Stimulated activated naive CD8-positive, alpha-beta T cell treated with anti-CD3 and anti-CD28 coated beads, Interleukin-15, Interleukin-2, amounts not matched to agents 100 ng/mL and 50 ng/mL, for 24 hours (primary cell): ENCODE data around the gene POLE2.
A peak's percentile ranks its signal among the peaks of the same experiment; 100 is the strongest.
"Not testable (repeated sequence)": the region's sequence is repeated elsewhere in the genome, so short reads cannot be mapped to it uniquely, and the experiment has no call there.

Experiments used
- H3K27ac Mint-ChIP-seq: one replicate; pipeline ENCODE4 v1.8.0; 2021; ENCODE audit warnings: mild to moderate bottlenecking, mixed read lengths
- H3K27me3 Mint-ChIP-seq: one replicate; pipeline ENCODE4 v1.8.0; 2021; ENCODE audit warnings: mixed read lengths
- H3K36me3 Mint-ChIP-seq: one replicate; pipeline ENCODE4 v1.8.0; 2021; ENCODE audit warnings: low read depth, mixed read lengths
- H3K4me1 Mint-ChIP-seq: one replicate; pipeline ENCODE4 v1.8.0; 2021; ENCODE audit warnings: low read depth, mixed read lengths
- H3K4me3 Mint-ChIP-seq: one replicate; pipeline ENCODE4 v1.8.0; 2021; ENCODE audit warnings: mild to moderate bottlenecking, mixed read lengths
- H3K9me3 Mint-ChIP-seq: one replicate; pipeline ENCODE4 v1.8.0; 2021; ENCODE audit warnings: mixed read lengths

The POLE2 gene

GRCh38 chr14:49687942-49688700 is at the start of gene POLE2:
TSS of gene POLE2 (minus strand) at chr14:49688214. CDS start at chr14:49688203, 11 bp downstream.
- Mint-ChIP-seq H3K9me3 (no peaks in the 10 kb centered on the region), H3K36me3 (peaks cover 9% of the 10 kb centered on the region), H3K27ac (peak within 1 kb of the TSS; percentile 88), H3K4me3 (peak within 1 kb of the TSS; percentile 88), H3K27me3 (no peaks in the 10 kb centered on the region), H3K4me1 (peaks cover 30% of the 10 kb centered on the region)

DNA sequence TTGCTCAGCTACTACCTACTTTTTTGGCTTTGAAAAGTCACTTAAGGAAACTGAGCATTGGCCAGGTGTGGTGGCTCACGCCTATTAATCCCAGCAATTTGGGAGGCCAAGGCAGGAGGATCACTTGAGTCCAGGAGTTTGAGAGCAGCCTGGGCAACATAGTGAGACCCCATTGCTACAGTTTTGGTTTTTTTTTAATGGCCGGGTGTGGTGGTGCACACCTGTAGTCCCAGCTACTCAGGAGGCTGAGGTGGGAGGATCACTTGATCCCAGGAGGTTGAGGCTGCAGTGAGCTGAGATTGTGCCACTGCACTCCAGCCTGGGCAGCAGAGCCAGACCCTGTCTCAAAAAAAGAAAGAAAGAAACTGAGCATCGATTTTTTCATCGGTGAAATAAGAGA is 47.7 kb upstream of the POLE2 start:
- H3K9me3 Mint-ChIP-seq, H3K27me3 Mint-ChIP-seq, H3K4me1 Mint-ChIP-seq, H3K27ac Mint-ChIP-seq, H3K4me3 Mint-ChIP-seq, H3K36me3 Mint-ChIP-seq: not testable (repeated sequence)

- Mint-ChIP-seq H3K4me3 (no peak overlapping the region), H3K36me3 (peaks cover 13% of the 10 kb centered on the region), H3K9me3 (no peaks in the 10 kb centered on the region), H3K27me3 (no peaks in the 10 kb centered on the region), H3K4me1 (no peaks in the 10 kb centered on the region), H3K27ac (no peak overlapping the region)
Observed at GRCh38 chr14:49733836-49734235, 45.8 kb upstream of the POLE2 start.

- Mint-ChIP-seq H3K27me3 (no peaks in the 10 kb centered on the region), H3K4me3 (no peak overlapping the region), H3K4me1 (no peaks in the 10 kb centered on the region), H3K27ac (no peak overlapping the region), H3K9me3 (no peaks in the 10 kb centered on the region), H3K36me3 (peaks cover 13% of the 10 kb centered on the region)
Observed at GRCh38 chr14:49732896-49733295, 44.9 kb upstream of the POLE2 start.

DNA sequence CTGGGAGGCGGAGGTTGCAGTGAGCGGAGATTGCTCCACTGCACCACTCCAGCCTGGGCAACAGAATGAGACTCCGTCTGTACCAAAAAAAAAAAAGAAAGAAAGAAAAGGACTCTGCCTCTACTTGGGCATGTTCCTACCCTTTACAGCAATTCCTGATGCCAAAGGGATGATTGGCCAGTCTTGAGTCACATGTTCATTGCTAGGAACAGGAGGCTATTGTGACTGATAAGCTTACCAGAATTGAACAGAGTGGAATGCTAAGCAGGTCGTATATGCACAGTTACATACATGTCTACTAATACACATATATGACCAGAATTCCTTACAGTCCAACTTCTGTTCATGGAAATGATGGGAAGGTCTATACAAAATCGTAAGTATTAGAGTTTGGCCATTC is 39.2 kb upstream of the POLE2 start:
- Mint-ChIP-seq H3K9me3 (no peaks in the 10 kb centered on the region), H3K4me3 (no peak overlapping the region), H3K4me1 (no peaks in the 10 kb centered on the region), H3K27me3 (no peaks in the 10 kb centered on the region), H3K36me3 (peaks cover 13% of the 10 kb centered on the region), H3K27ac (no peak overlapping the region)

DNA sequence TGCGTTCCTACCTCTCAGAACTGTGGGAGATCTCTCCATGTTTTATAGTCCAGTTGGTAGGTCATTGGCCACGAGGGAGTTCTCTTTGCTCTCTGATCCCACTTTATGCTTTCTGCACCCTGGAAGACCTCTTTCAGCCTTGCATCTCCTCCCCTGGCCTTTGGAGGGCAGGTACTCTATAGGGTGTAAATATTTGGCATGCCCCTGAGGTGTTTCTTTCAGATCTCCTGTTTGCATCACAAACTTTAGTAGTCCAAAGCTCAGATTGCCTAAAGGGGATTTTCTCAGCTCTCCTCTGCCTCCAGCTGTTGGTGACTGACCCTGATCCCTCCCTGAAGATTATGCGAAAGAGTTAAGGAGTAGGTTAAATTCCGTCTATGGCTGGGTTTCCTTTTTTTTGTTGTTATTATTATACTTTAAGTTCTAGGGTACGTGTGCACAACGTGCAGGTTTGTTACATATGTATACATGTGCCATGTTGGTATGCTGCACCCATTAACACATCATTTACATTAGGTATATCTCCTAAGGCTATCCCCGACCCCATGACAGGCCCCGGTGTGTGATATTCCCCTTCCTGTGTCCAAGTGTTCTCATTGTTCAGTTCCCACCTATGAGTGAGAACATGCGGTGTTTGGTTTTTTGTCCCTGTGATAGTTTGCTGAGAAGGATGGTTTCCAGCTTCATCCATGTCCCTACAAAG is 33.9 kb upstream of the POLE2 start:
- H3K4me3 Mint-ChIP-seq: not testable (repeated sequence)
- peaks cover 25% of the 10 kb centered on the region for H3K36me3 Mint-ChIP-seq

DNA sequence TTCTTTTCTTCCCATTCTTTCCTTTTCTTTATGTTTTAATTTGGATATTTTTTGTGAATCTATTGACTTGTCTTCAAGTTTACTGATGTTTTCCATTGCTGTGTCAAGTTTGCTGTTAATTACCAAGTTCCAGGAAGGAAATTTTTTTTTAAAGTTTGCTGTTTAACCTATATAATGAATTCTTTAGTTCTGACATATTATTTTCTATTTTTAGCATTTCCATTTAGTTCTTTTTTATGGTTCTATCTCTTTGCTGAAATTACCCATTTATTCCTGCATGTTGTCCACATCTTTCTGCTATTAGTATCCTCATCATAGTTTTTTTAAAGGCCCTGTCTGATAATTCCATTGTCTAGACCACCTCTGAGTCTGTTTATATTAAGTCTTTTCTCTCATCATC is 32.7 kb upstream of the POLE2 start:
- H3K36me3 Mint-ChIP-seq: peaks cover 28% of the 10 kb centered on the region
- H3K9me3 Mint-ChIP-seq: peaks cover 5% of the 10 kb centered on the region
- no peak overlapping the region for H3K27ac Mint-ChIP-seq
- H3K4me3 Mint-ChIP-seq: no peak overlapping the region
- H3K27me3 Mint-ChIP-seq: no peaks in the 10 kb centered on the region
- H3K4me1 Mint-ChIP-seq: no peaks in the 10 kb centered on the region

More for the DNA sequence above, 33.9 kb upstream of the POLE2 start:
- not testable (repeated sequence) for H3K27ac Mint-ChIP-seq, H3K4me1 Mint-ChIP-seq, H3K27me3 Mint-ChIP-seq, H3K9me3 Mint-ChIP-seq

DNA sequence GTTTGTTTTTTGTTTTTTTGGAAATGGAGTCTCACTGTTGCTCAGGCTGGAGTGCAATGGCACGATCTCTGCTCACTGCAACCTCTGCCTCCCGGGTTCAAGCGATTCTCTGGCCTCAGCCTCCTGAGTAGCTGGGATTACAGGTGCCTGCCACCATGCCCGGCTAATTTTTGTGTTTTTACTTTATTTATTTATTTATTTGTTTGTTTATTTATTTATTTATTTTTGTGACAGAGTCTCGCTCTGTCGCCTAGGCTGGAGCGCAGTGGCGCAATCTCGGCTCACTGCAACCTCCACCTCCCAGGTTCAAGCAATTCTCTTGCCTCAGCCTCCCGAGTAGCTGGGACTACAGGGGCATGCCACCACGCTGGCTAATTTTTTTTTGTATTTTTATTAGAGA is 23.0 kb upstream of the POLE2 start:
- not testable (repeated sequence) for H3K36me3 Mint-ChIP-seq, H3K27me3 Mint-ChIP-seq, H3K4me1 Mint-ChIP-seq, H3K27ac Mint-ChIP-seq, H3K4me3 Mint-ChIP-seq, H3K9me3 Mint-ChIP-seq

DNA sequence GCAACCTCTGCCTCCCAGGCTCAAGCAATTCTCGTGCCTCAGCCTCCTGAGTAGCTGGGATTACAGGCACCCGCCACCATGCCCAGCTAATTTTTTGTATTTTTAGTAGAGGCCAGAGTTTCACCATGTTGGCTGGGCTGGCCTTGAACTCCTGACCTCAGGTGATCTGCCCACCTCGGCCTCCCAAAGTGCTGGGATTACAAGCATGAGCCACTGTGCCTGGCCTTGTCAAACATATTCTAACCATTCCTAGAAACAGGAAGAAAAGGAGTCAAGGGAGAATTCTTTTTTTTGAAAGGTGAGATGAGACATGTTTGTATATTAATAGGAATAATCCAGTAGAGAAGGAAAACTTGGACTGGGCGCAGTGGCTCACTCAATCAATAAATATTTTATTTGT is 16.5 kb upstream of the POLE2 start:
- not testable (repeated sequence) for H3K27ac Mint-ChIP-seq

DNA sequence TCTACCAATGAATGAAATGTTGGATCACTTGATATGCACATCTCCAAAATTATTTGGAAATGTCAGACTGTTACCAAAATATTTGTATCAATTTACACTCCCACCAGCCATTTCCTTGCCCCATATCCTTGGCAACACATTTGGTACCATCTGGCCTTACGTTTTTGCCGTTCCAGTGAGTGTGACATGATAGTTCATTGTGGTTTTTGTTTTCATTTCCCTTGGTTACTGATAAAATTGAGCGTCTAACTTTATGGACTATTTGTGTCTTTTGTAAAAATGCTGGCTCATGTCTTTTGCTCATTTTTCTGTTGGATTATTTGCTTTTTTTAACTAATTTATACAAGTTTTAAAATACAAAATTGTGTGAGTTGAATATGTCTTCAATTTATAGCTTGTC is 16.0 kb upstream of the POLE2 start:
- Mint-ChIP-seq H3K27ac (no peak overlapping the region), H3K36me3 (peaks cover 8% of the 10 kb centered on the region), H3K9me3 (no peaks in the 10 kb centered on the region), H3K4me1 (no peaks in the 10 kb centered on the region), H3K27me3 (no peaks in the 10 kb centered on the region), H3K4me3 (no peak overlapping the region)

More for the DNA sequence above, 16.5 kb upstream of the POLE2 start:
- H3K27me3 Mint-ChIP-seq, H3K36me3 Mint-ChIP-seq, H3K4me1 Mint-ChIP-seq, H3K4me3 Mint-ChIP-seq, H3K9me3 Mint-ChIP-seq: not testable (repeated sequence)

DNA sequence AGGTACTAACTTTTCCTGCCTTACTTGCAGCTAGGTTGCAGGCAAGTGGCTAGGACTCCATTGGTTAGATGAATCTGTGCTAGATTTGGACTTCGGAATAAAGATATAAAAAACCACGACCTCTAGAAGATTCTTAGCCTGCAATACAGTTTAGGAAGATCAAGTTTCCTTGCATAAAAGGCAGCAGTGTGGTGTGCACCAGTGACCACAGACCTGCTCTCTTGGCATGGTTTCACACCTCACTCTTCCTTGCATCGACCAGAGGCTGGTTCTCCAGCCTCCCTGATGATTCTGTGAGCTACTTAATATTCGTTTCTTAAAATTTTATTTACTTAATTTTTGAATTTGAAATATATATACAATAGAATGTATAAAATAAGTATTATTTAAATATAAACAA is 14.7 kb upstream of the POLE2 start:
- H3K27me3 Mint-ChIP-seq: no peaks in the 10 kb centered on the region
- no peaks in the 10 kb centered on the region for H3K4me1 Mint-ChIP-seq
- H3K36me3 Mint-ChIP-seq: peaks cover 8% of the 10 kb centered on the region
- no peak overlapping the region for H3K4me3 Mint-ChIP-seq
- H3K9me3 Mint-ChIP-seq: no peaks in the 10 kb centered on the region
- no peak overlapping the region for H3K27ac Mint-ChIP-seq

GRCh38 chr14:49693735-49694124 is 5.7 kb upstream of the POLE2 start:
- H3K9me3 Mint-ChIP-seq, H3K36me3 Mint-ChIP-seq, H3K27me3 Mint-ChIP-seq: not testable (repeated sequence)
- Mint-ChIP-seq H3K4me3 (peak overlapping the region; percentile 80), H3K4me1 (peaks cover 27% of the 10 kb centered on the region), H3K27ac (peak overlapping the region; percentile 72)

GRCh38 chr14:49692811-49693734 is 5.1 kb upstream of the POLE2 start, which contains the start of gene KLHDC1:
TSS of gene KLHDC1 (plus strand) at chr14:49693120. CDS start at chr14:49693195, 75 bp downstream.
- Mint-ChIP-seq H3K27ac (peak within 1 kb of the TSS; percentile 72), H3K36me3 (no peaks in the 10 kb centered on the region), H3K4me3 (peak within 1 kb of the TSS; percentile 80), H3K27me3 (no peaks in the 10 kb centered on the region), H3K4me1 (peaks cover 33% of the 10 kb centered on the region), H3K9me3 (no peaks in the 10 kb centered on the region)

DNA sequence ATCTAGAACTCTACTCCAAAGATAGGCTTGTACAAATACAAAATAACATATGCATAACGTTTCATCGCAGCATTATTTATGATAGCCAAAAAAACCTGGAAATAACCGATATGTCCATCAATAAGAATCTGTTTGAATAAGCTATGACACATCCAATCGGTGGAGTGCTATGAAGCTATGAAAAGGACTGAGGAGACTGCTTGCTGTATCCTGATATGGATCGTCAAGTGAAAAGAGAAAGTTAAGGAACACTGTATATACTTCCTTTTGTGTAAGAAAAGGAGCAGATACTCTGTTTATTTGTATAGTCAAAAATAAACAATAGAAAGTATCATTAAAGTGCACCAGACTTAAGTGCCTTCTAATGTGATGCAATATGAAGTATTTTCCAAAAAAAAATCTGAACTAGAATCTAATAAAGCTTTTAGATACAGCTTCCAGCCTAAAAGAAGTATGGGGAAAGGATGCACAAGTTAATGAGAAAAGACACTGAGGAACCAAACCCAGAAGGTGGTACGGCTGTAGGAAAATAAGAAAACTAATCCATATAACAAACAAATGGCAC is 4.3 kb upstream of the POLE2 start:
- Mint-ChIP-seq H3K9me3 (no peaks in the 10 kb centered on the region), H3K4me3 (peak overlapping the region; percentile 80), H3K36me3 (no peaks in the 10 kb centered on the region), H3K4me1 (peaks cover 36% of the 10 kb centered on the region), H3K27ac (peak overlapping the region; percentile 70), H3K27me3 (no peaks in the 10 kb centered on the region)

DNA sequence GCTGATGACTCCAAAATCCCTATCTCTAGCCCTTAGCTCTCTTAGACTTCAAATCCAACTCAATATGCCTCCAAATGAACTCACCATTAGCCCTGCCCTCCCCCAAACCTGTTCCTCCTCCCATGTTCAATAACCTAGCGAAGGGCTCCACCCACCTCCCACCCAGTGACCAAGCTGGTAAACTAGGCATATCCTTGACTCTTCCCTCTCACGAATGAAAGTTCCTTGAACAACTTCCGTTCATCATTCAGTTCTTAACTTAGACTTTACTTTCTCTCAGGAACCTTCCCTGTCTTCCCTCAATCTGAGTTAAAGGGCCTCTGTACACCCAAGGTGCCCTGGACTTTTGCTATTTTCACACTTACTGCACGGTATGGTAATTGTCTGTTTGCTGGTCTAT is 3.0 kb upstream of the POLE2 start:
- Mint-ChIP-seq H3K27ac (no peak overlapping the region), H3K4me3 (no peak overlapping the region), H3K9me3 (no peaks in the 10 kb centered on the region), H3K4me1 (peaks cover 42% of the 10 kb centered on the region), H3K36me3 (peaks cover 5% of the 10 kb centered on the region), H3K27me3 (no peaks in the 10 kb centered on the region)
